Daoy (cell line): ENCODE measurements around the gene GNS. TPM values are rescaled to one million over a fixed set of nuclear protein-coding genes. Genes with fewer than 3 reads are reported as not detected.
A peak's percentile ranks its signal among the peaks of the same experiment; 100 is the strongest.

Experiments
- DNase-seq: peaks from one replicate; pipeline ENCODE4 v3.0.0-alpha.2; 2015; ENCODE audit warnings: low read depth
- total RNA-seq: library from RNA; depleted of rRNA; stranded (reverse); fragments of >200 nt; shearing (Covaris generic); gene quantifications from 2 replicates; pipeline ENCODE4 v1.2.3, GENCODE V29; 2014

The GNS gene
- total RNA-seq, 1 experiment from 2014 or later, result 60.9 TPM

- no peak for DNase-seq
Observed at GRCh38 chr12:64735442-64735841, 23.8 kb downstream of the GNS start.

GRCh38 chr12:64733857-64734256 lies 25.3 kb downstream of the GNS start:
- peak; percentile 80 for DNase-seq

- DNase-seq, result no peak
Observed at GRCh38 chr12:64731683-64732082, 27.5 kb downstream of the GNS start.

- no peak for DNase-seq
Observed at GRCh38 chr12:64730588-64730969, 28.6 kb downstream of the GNS start.

GRCh38 chr12:64729909-64730587 lies 29.2 kb downstream of the GNS start:
- DNase-seq, result no peak

GRCh38 chr12:64724201-64724745 lies 34.9 kb downstream of the GNS start:
- no peak for DNase-seq

GRCh38 chr12:64723630-64724029 lies 35.6 kb downstream of the GNS start:
- no peak for DNase-seq

- DNase-seq, result no peak
Observed at GRCh38 chr12:64722835-64723234, 36.4 kb downstream of the GNS start.

- DNase-seq, result no peak
Observed at GRCh38 chr12:64720884-64721283, 38.3 kb downstream of the GNS start.

- no peak for DNase-seq
Observed at GRCh38 chr12:64718649-64719048, 40.6 kb downstream of the GNS start.

GRCh38 chr12:64716839-64717455 lies 42.3 kb downstream of the GNS start:
- DNase-seq, result no peak

- DNase-seq, result no peak
Observed at GRCh38 chr12:64716371-64716770, 42.8 kb downstream of the GNS start.

GRCh38 chr12:64714551-64714968 lies 44.6 kb downstream of the GNS start:
- DNase-seq, result no peak

- no peak for DNase-seq
Observed at GRCh38 chr12:64713376-64713775, 45.8 kb downstream of the GNS start.

GRCh38 chr12:64709429-64709828 lies 49.8 kb downstream of the GNS start:
- no peak for DNase-seq

- no peak for DNase-seq
Observed at GRCh38 chr12:64707926-64708325, 51.3 kb downstream of the GNS start.

- no peak for DNase-seq
Observed at GRCh38 chr12:64707362-64707761, 51.8 kb downstream of the GNS start.

GRCh38 chr12:64706857-64707256 lies 52.3 kb downstream of the GNS start:
- no peak for DNase-seq

GRCh38 chr12:64706306-64706705 lies 52.9 kb downstream of the GNS start:
- no peak for DNase-seq

GRCh38 chr12:64701283-64701682 lies 57.9 kb downstream of the GNS start:
- DNase-seq, result no peak

- DNase-seq, result no peak
Observed at GRCh38 chr12:64700532-64700931, 58.7 kb downstream of the GNS start.

GRCh38 chr12:64699504-64700115 lies 59.6 kb downstream of the GNS start:
- DNase-seq, result no peak
